HFF-Myc (cell line): ENCODE measurements around the gene CILP2.
A peak's percentile ranks its signal among the peaks of the same experiment; 100 is the strongest.

ENCODE experiments used
- DNase-seq: peaks from one replicate; pipeline ENCODE4 v3.0.0-alpha.2; 2011; ENCODE audit warnings: low read depth; ENCODE audit errors: extremely low read depth
- H3K4me3 ChIP-seq: replicated peaks from 2 replicates; pipeline ENCODE4 v1.5.1; 2011; ENCODE audit warnings: low read depth, mild to moderate bottlenecking, control low read depth, low read length
- TF ChIP-seq, protein P1 (sequence below): IDR thresholded peaks from 2 replicates; pipeline ENCODE4 v1.5.1; 2012; ENCODE audit warnings: mild to moderate bottlenecking, low read depth, low read length, control low read depth; ENCODE audit errors: missing control alignments

CILP2 gene

DNA sequence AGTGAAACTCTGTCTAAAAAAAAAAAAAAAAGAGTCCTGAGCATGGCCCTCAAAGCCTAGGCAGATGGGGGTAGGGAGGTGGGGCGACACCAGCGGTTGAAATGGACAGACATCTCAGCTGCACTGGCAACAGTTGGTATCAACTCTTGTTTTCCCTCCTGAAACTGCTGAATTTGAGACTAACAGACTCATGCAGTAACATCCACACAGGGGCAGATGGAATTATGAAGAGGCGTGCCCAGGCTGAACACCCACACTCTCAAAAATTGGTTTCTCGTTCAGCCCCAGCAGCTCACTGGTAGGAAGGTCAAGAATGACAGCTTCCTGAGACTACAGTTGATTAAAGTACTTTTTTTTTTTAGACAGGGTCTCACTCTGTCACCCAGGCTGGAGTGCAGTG is 56.3 kb downstream of the CILP2 start:
- TF ChIP-seq, protein P1, sequence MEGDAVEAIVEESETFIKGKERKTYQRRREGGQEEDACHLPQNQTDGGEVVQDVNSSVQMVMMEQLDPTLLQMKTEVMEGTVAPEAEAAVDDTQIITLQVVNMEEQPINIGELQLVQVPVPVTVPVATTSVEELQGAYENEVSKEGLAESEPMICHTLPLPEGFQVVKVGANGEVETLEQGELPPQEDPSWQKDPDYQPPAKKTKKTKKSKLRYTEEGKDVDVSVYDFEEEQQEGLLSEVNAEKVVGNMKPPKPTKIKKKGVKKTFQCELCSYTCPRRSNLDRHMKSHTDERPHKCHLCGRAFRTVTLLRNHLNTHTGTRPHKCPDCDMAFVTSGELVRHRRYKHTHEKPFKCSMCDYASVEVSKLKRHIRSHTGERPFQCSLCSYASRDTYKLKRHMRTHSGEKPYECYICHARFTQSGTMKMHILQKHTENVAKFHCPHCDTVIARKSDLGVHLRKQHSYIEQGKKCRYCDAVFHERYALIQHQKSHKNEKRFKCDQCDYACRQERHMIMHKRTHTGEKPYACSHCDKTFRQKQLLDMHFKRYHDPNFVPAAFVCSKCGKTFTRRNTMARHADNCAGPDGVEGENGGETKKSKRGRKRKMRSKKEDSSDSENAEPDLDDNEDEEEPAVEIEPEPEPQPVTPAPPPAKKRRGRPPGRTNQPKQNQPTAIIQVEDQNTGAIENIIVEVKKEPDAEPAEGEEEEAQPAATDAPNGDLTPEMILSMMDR = no peak
- no peak for DNase-seq
- no peak overlapping the region for H3K4me3 ChIP-seq

DNA sequence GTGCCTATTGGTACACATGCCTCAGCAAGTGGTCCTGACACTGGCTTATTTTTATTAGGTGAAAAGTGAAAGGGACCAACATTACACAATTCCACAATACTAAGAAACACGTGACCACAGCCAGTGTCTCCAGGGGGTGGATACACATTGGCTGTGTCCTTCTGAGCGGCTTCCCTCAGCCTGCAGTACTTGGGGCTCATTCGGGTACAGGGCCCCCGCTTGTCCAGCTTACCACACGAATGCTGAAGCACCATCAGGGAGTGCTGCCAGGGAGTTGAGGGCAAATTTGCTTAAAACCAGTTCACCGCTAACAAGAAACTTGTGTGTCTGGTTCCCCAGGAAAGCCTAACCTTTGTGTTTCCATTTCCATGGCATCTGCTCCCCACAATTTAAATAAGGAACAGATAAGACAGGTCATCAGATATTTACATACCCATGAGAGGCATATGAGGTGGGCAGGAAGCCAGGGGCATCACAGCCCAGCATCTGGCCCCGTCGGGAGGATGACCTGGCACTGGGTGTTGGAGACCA is 57.2 kb downstream of the CILP2 start:
- no peak overlapping the region for H3K4me3 ChIP-seq
- DNase-seq = peak; percentile 32
- TF ChIP-seq, protein P1 = no peak
